Stomach (tissue), 9 donors: ENCODE results near the gene RAB6B. TPM values are rescaled to one million over a fixed set of nuclear protein-coding genes. Genes with fewer than 3 reads are reported as not detected.

Experiments used
- DNase-seq, 2 donors: peaks; one replicate each; pipeline versions ENCODE4 v3.0.0 to v3.0.0-alpha.2; 2013 to 2019
- H3K27ac ChIP-seq, 5 donors: fragments of 200-600 bp in 4 of 5; sonication (generic) in 4 of 5; one replicate each; pipeline ENCODE4 v1.5.1; 2013 to 2019; ENCODE audit warnings: mild to moderate bottlenecking in 1 of 5, moderate library complexity in 1 of 5
- H3K27me3 ChIP-seq, 3 donors: fragments of 200-600 bp; sonication (generic); one replicate each; pipeline ENCODE4 v1.5.1; 2017 to 2019; ENCODE audit warnings: mixed run types in 1 of 3
- H3K36me3 ChIP-seq, 4 donors: fragments of 200-600 bp; sonication (generic); 1 replicate in 3 of 4; 2 replicates in 1 of 4; pipeline ENCODE4 v1.5.1; 2016 to 2019
- H3K4me1 ChIP-seq, 4 donors: fragments of 200-600 bp; sonication (generic); one replicate each; pipeline ENCODE4 v1.5.1; 2016 to 2019
- H3K4me3 ChIP-seq, 4 donors: fragments of 200-600 bp; sonication (generic) in 3 of 4; one replicate each; pipeline ENCODE4 v1.5.1; 2016 to 2019; ENCODE audit warnings: mild to moderate bottlenecking in 1 of 4
- H3K9me3 ChIP-seq, 4 donors: fragments of 200-600 bp; sonication (generic); one replicate each; pipeline ENCODE4 v1.5.1; 2016 to 2019
- EP300 ChIP-seq: sonication (generic); formaldehyde crosslinking; IDR thresholded peaks from one replicate; pipeline ENCODE4 v1.6.1; 2017; ENCODE audit warnings: antibody characterized with exemption
- POLR2A ChIP-seq, 4 donors: fragments of 450-650 bp; IDR thresholded peaks; one replicate each; pipeline ENCODE4 v1.6.1; 2016; ENCODE audit warnings: antibody characterized with exemption in 4 of 4, control low read depth in 2 of 4, mild to moderate bottlenecking in 1 of 4, moderate library complexity in 1 of 4
- POLR2AphosphoS5 ChIP-seq, 3 donors: sonication (generic); formaldehyde crosslinking; IDR thresholded peaks; one replicate each; pipeline ENCODE4 v1.6.1; 2016; ENCODE audit warnings: antibody characterized with exemption in 3 of 3
- WGBS, 5 donors: extraction: QIAGEN DNeasy Blood & Tissue Kit in 3 of 5; methylation state at CpG; one replicate each; pipeline versions ENCODE4 v1.1.5 to v1.1.7; 2013 to 2018; 5-methylcytosine and 5-hydroxymethylcytosine counted together
- intact Hi-C: fragments of 100-400 bp; cut with DNase I; formaldehyde crosslinking; loops from one replicate; pipeline ENCODE4 v1.15.1; 2023; ENCODE audit warnings: low total_unique reads
- polyA plus RNA-seq, 3 donors: library from polyadenylated mRNA; stranded (reverse); fragments of 200-250 nt; gene quantifications; one replicate each; pipeline ENCODE4 v1.2.3, GENCODE V29; 2013
- total RNA-seq, 5 donors: library from RNA; depleted of rRNA; stranded (reverse); fragments of >200 nt; gene quantifications; one replicate each; pipeline versions ENCODE4 v1.1.0 to v1.2.3, GENCODE V29; 2014 to 2016
- TF ChIP-seq, protein P1 (sequence below), 7 experiments: fragments of 450-650 bp in 4 of 7; fragments of 200-600 bp in 3 of 7; sonication (generic) in 3 of 7; IDR thresholded peaks; one replicate each; pipeline ENCODE4 v1.5.1; 2016 to 2019; ENCODE audit warnings: antibody characterized with exemption in 7 of 7, control low read depth in 2 of 7, mild to moderate bottlenecking in 1 of 7
- donor health status: healthy with polysubstance abuse.
- donor health status: Bipolar disorder and iron deficiency.
- donor health status: healthy.

The RAB6B gene
- total and polyA plus RNA-seq, 8 donors: 0.58 to 7.5 (median 1.9) TPM

GRCh38 chr3:133928903-133929607 lies 33.4 kb upstream of the RAB6B start:
- no peak for TF ChIP-seq EP300
- TF ChIP-seq, protein P1, sequence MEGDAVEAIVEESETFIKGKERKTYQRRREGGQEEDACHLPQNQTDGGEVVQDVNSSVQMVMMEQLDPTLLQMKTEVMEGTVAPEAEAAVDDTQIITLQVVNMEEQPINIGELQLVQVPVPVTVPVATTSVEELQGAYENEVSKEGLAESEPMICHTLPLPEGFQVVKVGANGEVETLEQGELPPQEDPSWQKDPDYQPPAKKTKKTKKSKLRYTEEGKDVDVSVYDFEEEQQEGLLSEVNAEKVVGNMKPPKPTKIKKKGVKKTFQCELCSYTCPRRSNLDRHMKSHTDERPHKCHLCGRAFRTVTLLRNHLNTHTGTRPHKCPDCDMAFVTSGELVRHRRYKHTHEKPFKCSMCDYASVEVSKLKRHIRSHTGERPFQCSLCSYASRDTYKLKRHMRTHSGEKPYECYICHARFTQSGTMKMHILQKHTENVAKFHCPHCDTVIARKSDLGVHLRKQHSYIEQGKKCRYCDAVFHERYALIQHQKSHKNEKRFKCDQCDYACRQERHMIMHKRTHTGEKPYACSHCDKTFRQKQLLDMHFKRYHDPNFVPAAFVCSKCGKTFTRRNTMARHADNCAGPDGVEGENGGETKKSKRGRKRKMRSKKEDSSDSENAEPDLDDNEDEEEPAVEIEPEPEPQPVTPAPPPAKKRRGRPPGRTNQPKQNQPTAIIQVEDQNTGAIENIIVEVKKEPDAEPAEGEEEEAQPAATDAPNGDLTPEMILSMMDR (IDR thresholded peaks at IDR 0.05): no peak
- TF ChIP-seq POLR2AphosphoS5 (IDR thresholded peaks at IDR 0.05): no peak
- no peak for TF ChIP-seq POLR2A (IDR thresholded peaks at IDR 0.05)
- H3K27me3 ChIP-seq: peaks cover 0 to 12% (median 0%) of the 10 kb centered on the region in 3 donors
- H3K4me3 ChIP-seq: no peak overlapping the region
- H3K9me3 ChIP-seq: no peaks in the 10 kb centered on the region
- intact Hi-C loops: loop anchor here (5.0 kb wide), 1 partner anchor 107 kb away; no protein-coding TSS in a partner anchor
- no peak overlapping the region for H3K27ac ChIP-seq
- WGBS, 5 donors: 88 to 94% (median 90%) methylated on average over 14 of the region's 14 CpGs
- H3K4me1 ChIP-seq: peaks cover 0 to 15% (median 9%) of the 10 kb centered on the region in 4 donors
- H3K36me3 ChIP-seq: no peaks in the 10 kb centered on the region
- no peak for DNase-seq

- no peak overlapping the region for H3K27ac ChIP-seq
- WGBS, 5 donors: 75 to 81% (median 78%) methylated on average over 19 to 20 of the region's 20 CpGs
- no peaks in the 10 kb centered on the region for H3K36me3 ChIP-seq
- H3K9me3 ChIP-seq: no peaks in the 10 kb centered on the region
- no peak for DNase-seq
- H3K4me1 ChIP-seq: peaks cover 0 to 15% (median 9%) of the 10 kb centered on the region in 4 donors
- intact Hi-C loops: loop anchor here (5.0 kb wide), 1 partner anchor 106 kb away; no protein-coding TSS in a partner anchor
- peaks cover 0 to 12% (median 0%) of the 10 kb centered on the region in 3 donors for H3K27me3 ChIP-seq
- peak overlapping the region in 2 of 4 donors; percentile 58 to 69 for H3K4me3 ChIP-seq
- TF ChIP-seq, protein P1 (IDR thresholded peaks at IDR 0.05): no peak
- TF ChIP-seq POLR2A (IDR thresholded peaks at IDR 0.05): no peak
- no peak for TF ChIP-seq EP300
- TF ChIP-seq POLR2AphosphoS5 (IDR thresholded peaks at IDR 0.05): no peak
These were observed 32.6 kb upstream of the RAB6B start for GRCh38 chr3:133928136-133928893.

- Histone ChIP-seq H3K4me1 (peaks cover 0 to 15% (median 9%) of the 10 kb centered on the region in 4 donors), H3K27ac (peak overlapping the region in 2 of 5 donors; percentile 35 to 62), H3K27me3 (peaks cover 0 to 12% (median 0%) of the 10 kb centered on the region in 3 donors), H3K36me3 (no peaks in the 10 kb centered on the region), H3K9me3 (no peaks in the 10 kb centered on the region), H3K4me3 (peak overlapping the region; percentile 53 to 69 (median 58))
- peak; percentile 61 to 88 for DNase-seq
- intact Hi-C loops: loop anchor here (5.0 kb wide), 1 partner anchor 105 kb away; no protein-coding TSS in a partner anchor
- 2 to 12% (median 3%) methylated on average over 11 to 51 of the region's 51 CpGs for WGBS, 5 donors
- TF ChIP-seq EP300: no peak
- TF ChIP-seq, protein P1 (IDR thresholded peaks at IDR 0.05): peak in 4 of 7 experiments; percentile 24 to 94 (median 68)
These were observed 31.9 kb upstream of the RAB6B start for GRCh38 chr3:133927540-133928066.
